Immature natural killer cell (primary cell): ENCODE data around the gene NLGN4Y. TPM values are rescaled to one million over a fixed set of nuclear protein-coding genes. Genes with fewer than 3 reads are reported as not detected.

Source experiments
- DNase-seq, 3 donors: peaks; one replicate each; pipeline ENCODE4 v3.0.0; 2022; ENCODE audit warnings: mixed read lengths in 1 of 3
- H3K27ac Mint-ChIP-seq, 6 donors: one replicate each; pipeline ENCODE4 v1.8.0; 2020; ENCODE audit warnings: mixed read lengths in 6 of 6, mild to moderate bottlenecking in 5 of 6, inconsistent platforms in 4 of 6, moderate library complexity in 3 of 6
- H3K27me3 Mint-ChIP-seq, 3 donors: one replicate each; pipeline ENCODE4 v1.8.0; 2020 to 2021; ENCODE audit warnings: low read depth in 3 of 3, mild to moderate bottlenecking in 3 of 3, mixed read lengths in 3 of 3, moderate library complexity in 3 of 3, inconsistent platforms in 1 of 3
- H3K36me3 Mint-ChIP-seq, 3 donors: one replicate each; pipeline ENCODE4 v1.8.0; 2020; ENCODE audit warnings: mixed read lengths in 3 of 3, inconsistent platforms in 2 of 3, mild to moderate bottlenecking in 2 of 3
- H3K4me1 Mint-ChIP-seq, 2 donors: one replicate each; pipeline ENCODE4 v1.8.0; 2020; ENCODE audit warnings: inconsistent platforms in 2 of 2, mild to moderate bottlenecking in 2 of 2, mixed read lengths in 2 of 2, moderate library complexity in 1 of 2
- H3K4me3 Mint-ChIP-seq, 5 donors: one replicate each; pipeline ENCODE4 v1.8.0; 2020; ENCODE audit warnings: mild to moderate bottlenecking in 5 of 5, mixed read lengths in 5 of 5, inconsistent platforms in 3 of 5, moderate library complexity in 3 of 5
- H3K9me3 Mint-ChIP-seq, 6 donors: one replicate each; pipeline ENCODE4 v1.8.0; 2020; ENCODE audit warnings: mild to moderate bottlenecking in 6 of 6, mixed read lengths in 6 of 6, inconsistent platforms in 4 of 6, moderate library complexity in 3 of 6
- polyA plus RNA-seq, 3 donors: library from polyadenylated mRNA; unstranded; fragments of 300-500 nt; fragmentation: Illumina TruSeq; gene quantifications; one replicate each; pipeline ENCODE4 v1.2.3, GENCODE V29; 2021

The NLGN4Y gene
- not detected for polyA plus RNA-seq

GRCh38 chrY:14524272-14525231 is at the start of gene NLGN4Y:
NLGN4Y (plus strand) TSS chrY:14524529; CDS start chrY:14622120, 97,591 bp downstream.
- H3K36me3 Mint-ChIP-seq: no peaks in the 10 kb centered on the region

GRCh38 chrY:14485935-14486334 is 38.4 kb upstream of the NLGN4Y start:
- Mint-ChIP-seq H3K27me3 (no peaks in the 10 kb centered on the region), H3K27ac (no peak overlapping the region), H3K4me3 (no peak overlapping the region), H3K36me3 (no peaks in the 10 kb centered on the region), H3K4me1 (no peaks in the 10 kb centered on the region), H3K9me3 (peaks cover 0 to 3% (median 0%) of the 10 kb centered on the region in 6 donors)
- no peak for DNase-seq

More at GRCh38 chrY:14524272-14525231, at the start of gene NLGN4Y:
- Mint-ChIP-seq H3K9me3 (peaks cover 0 to 3% (median 0%) of the 10 kb centered on the region in 6 donors), H3K27ac (no peak within 1 kb of the TSS), H3K27me3 (peaks cover 0 to 4% (median 0%) of the 10 kb centered on the region in 3 donors), H3K4me1 (no peaks in the 10 kb centered on the region), H3K4me3 (no peak within 1 kb of the TSS)
- no peak for DNase-seq

- Mint-ChIP-seq H3K4me3 (no peak overlapping the region), H3K27me3 (no peaks in the 10 kb centered on the region), H3K27ac (no peak overlapping the region), H3K9me3 (peaks cover 0 to 3% (median 0%) of the 10 kb centered on the region in 6 donors), H3K36me3 (no peaks in the 10 kb centered on the region), H3K4me1 (no peaks in the 10 kb centered on the region)
- no peak for DNase-seq
Measured at GRCh38 chrY:14490226-14490625, 34.1 kb upstream of the NLGN4Y start.

- H3K27ac Mint-ChIP-seq: no peak overlapping the region
- H3K4me1 Mint-ChIP-seq: no peaks in the 10 kb centered on the region
- no peak for DNase-seq
- H3K36me3 Mint-ChIP-seq: no peaks in the 10 kb centered on the region
- H3K9me3 Mint-ChIP-seq: peaks cover 0 to 2% (median 0%) of the 10 kb centered on the region in 6 donors
- H3K4me3 Mint-ChIP-seq: no peak overlapping the region
- no peaks in the 10 kb centered on the region for H3K27me3 Mint-ChIP-seq
Measured at GRCh38 chrY:14498071-14498470, 26.3 kb upstream of the NLGN4Y start.

- H3K4me1 Mint-ChIP-seq: no peaks in the 10 kb centered on the region
Measured at GRCh38 chrY:14504592-14504991, 19.7 kb upstream of the NLGN4Y start.

GRCh38 chrY:14522379-14522950 is 1.9 kb upstream of the NLGN4Y start:
- H3K4me3 Mint-ChIP-seq: no peak overlapping the region
- H3K27me3 Mint-ChIP-seq: peaks cover 0 to 4% (median 0%) of the 10 kb centered on the region in 3 donors
- DNase-seq: no peak
- H3K36me3 Mint-ChIP-seq: no peaks in the 10 kb centered on the region
- H3K4me1 Mint-ChIP-seq: no peaks in the 10 kb centered on the region
- H3K27ac Mint-ChIP-seq: no peak overlapping the region
- H3K9me3 Mint-ChIP-seq: peaks cover 0 to 3% (median 0%) of the 10 kb centered on the region in 6 donors

More at GRCh38 chrY:14504592-14504991, 19.7 kb upstream of the NLGN4Y start:
- H3K4me3 Mint-ChIP-seq: no peak overlapping the region
- no peak for DNase-seq
- no peaks in the 10 kb centered on the region for H3K27me3 Mint-ChIP-seq
- H3K9me3 Mint-ChIP-seq: peaks cover 0 to 3% (median 0%) of the 10 kb centered on the region in 6 donors
- H3K27ac Mint-ChIP-seq: no peak overlapping the region
- H3K36me3 Mint-ChIP-seq: no peaks in the 10 kb centered on the region

- Mint-ChIP-seq H3K36me3 (no peaks in the 10 kb centered on the region), H3K27ac (no peak overlapping the region), H3K4me3 (no peak overlapping the region), H3K27me3 (peaks cover 0 to 4% (median 0%) of the 10 kb centered on the region in 3 donors), H3K9me3 (peaks cover 0 to 3% (median 0%) of the 10 kb centered on the region in 6 donors), H3K4me1 (no peaks in the 10 kb centered on the region)
- DNase-seq: no peak
Measured at GRCh38 chrY:14523491-14524271, 648 bp upstream of the NLGN4Y start.

- Mint-ChIP-seq H3K36me3 (no peaks in the 10 kb centered on the region), H3K27ac (no peak overlapping the region), H3K4me3 (no peak overlapping the region)
Measured at GRCh38 chrY:14525315-14525714, 986 bp downstream of the NLGN4Y start.

GRCh38 chrY:14528361-14528760 is 4.0 kb downstream of the NLGN4Y start:
- no peak for DNase-seq

More at GRCh38 chrY:14525315-14525714, 986 bp downstream of the NLGN4Y start:
- H3K27me3 Mint-ChIP-seq: peaks cover 0 to 4% (median 0%) of the 10 kb centered on the region in 3 donors
- peaks cover 0 to 3% (median 0%) of the 10 kb centered on the region in 6 donors for H3K9me3 Mint-ChIP-seq
- DNase-seq: no peak
- H3K4me1 Mint-ChIP-seq: no peaks in the 10 kb centered on the region

GRCh38 chrY:14536703-14537102 is 12.4 kb downstream of the NLGN4Y start:
- no peaks in the 10 kb centered on the region for H3K4me1 Mint-ChIP-seq
- DNase-seq: no peak
- no peaks in the 10 kb centered on the region for H3K9me3 Mint-ChIP-seq
- H3K27me3 Mint-ChIP-seq: peaks cover 0 to 1% (median 0%) of the 10 kb centered on the region in 3 donors
- no peak overlapping the region for H3K4me3 Mint-ChIP-seq
- H3K36me3 Mint-ChIP-seq: no peaks in the 10 kb centered on the region
- H3K27ac Mint-ChIP-seq: no peak overlapping the region

More at GRCh38 chrY:14528361-14528760, 4.0 kb downstream of the NLGN4Y start:
- H3K4me1 Mint-ChIP-seq: no peaks in the 10 kb centered on the region
- H3K4me3 Mint-ChIP-seq: no peak overlapping the region
- peaks cover 0 to 2% (median 0%) of the 10 kb centered on the region in 3 donors for H3K27me3 Mint-ChIP-seq
- H3K9me3 Mint-ChIP-seq: no peaks in the 10 kb centered on the region
- no peaks in the 10 kb centered on the region for H3K36me3 Mint-ChIP-seq
- no peak overlapping the region for H3K27ac Mint-ChIP-seq

- no peak for DNase-seq
- Mint-ChIP-seq H3K27me3 (no peaks in the 10 kb centered on the region), H3K9me3 (no peaks in the 10 kb centered on the region), H3K27ac (no peak overlapping the region), H3K4me1 (no peaks in the 10 kb centered on the region), H3K4me3 (no peak overlapping the region), H3K36me3 (no peaks in the 10 kb centered on the region)
Measured at GRCh38 chrY:14543506-14543905, 19.2 kb downstream of the NLGN4Y start.

- Mint-ChIP-seq H3K4me1 (no peaks in the 10 kb centered on the region), H3K9me3 (peaks cover 0 to 5% (median 0%) of the 10 kb centered on the region in 6 donors), H3K27me3 (no peaks in the 10 kb centered on the region), H3K36me3 (no peaks in the 10 kb centered on the region), H3K4me3 (no peak overlapping the region), H3K27ac (no peak overlapping the region)
- DNase-seq: no peak
Measured at GRCh38 chrY:14581294-14581693, 57.0 kb downstream of the NLGN4Y start.

GRCh38 chrY:14586725-14587124 is 62.4 kb downstream of the NLGN4Y start:
- no peak for DNase-seq
- peaks cover 0 to 9% (median 0%) of the 10 kb centered on the region in 6 donors for H3K9me3 Mint-ChIP-seq
- no peaks in the 10 kb centered on the region for H3K4me1 Mint-ChIP-seq
- H3K36me3 Mint-ChIP-seq: no peaks in the 10 kb centered on the region
- no peak overlapping the region for H3K4me3 Mint-ChIP-seq
- no peaks in the 10 kb centered on the region for H3K27me3 Mint-ChIP-seq
- H3K27ac Mint-ChIP-seq: no peak overlapping the region
